GM13977 (cell line): Measurements from ENCODE around the gene NUCB2.

Experiments used
- DNase-seq: peaks from one replicate; pipeline ENCODE4 v3.0.0; 2012; ENCODE audit warnings: low spot score
- in situ Hi-C: fragments of 300-500 bp; cut with MboI; formaldehyde crosslinking; loops from one replicate; pipeline ENCODE4 v1.12.0; 2022; ENCODE audit warnings: low sequenced_read_pairs, low pct_unique_long_range_greater_than_20kb, mixed read lengths, inconsistent platforms; ENCODE audit not compliant: unreplicated experiment
- TF ChIP-seq, protein P1 (sequence below): IDR thresholded peaks from 2 replicates; pipeline ENCODE4 v1.5.1; 2012; ENCODE audit warnings: mild to moderate bottlenecking, control low read depth; ENCODE audit not compliant: insufficient read depth; ENCODE audit errors: extremely low read depth, missing control alignments

The NUCB2 gene

DNA sequence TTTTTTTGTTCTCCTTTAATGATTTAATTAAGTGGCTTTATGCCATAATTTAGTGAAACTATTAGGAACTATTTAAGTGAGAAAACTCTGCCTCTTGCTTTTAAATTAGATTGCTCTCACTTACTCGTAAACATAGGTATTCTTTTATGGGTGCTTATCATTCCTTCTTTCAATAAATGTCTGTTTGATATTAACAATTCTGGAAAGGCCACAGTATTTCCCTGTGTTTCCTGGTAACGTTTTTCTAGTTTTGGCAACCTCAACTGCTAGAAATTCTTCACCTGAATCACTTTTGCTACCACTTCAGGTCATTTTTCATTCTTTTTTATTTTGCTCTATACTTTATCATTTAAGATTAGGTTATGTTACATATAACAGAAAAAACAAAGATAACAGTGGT lies 55.1 kb downstream of the NUCB2 start:
- TF ChIP-seq, protein P1, sequence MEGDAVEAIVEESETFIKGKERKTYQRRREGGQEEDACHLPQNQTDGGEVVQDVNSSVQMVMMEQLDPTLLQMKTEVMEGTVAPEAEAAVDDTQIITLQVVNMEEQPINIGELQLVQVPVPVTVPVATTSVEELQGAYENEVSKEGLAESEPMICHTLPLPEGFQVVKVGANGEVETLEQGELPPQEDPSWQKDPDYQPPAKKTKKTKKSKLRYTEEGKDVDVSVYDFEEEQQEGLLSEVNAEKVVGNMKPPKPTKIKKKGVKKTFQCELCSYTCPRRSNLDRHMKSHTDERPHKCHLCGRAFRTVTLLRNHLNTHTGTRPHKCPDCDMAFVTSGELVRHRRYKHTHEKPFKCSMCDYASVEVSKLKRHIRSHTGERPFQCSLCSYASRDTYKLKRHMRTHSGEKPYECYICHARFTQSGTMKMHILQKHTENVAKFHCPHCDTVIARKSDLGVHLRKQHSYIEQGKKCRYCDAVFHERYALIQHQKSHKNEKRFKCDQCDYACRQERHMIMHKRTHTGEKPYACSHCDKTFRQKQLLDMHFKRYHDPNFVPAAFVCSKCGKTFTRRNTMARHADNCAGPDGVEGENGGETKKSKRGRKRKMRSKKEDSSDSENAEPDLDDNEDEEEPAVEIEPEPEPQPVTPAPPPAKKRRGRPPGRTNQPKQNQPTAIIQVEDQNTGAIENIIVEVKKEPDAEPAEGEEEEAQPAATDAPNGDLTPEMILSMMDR: no peak
- in situ Hi-C loops: no loop called here
- DNase-seq: no peak

DNA sequence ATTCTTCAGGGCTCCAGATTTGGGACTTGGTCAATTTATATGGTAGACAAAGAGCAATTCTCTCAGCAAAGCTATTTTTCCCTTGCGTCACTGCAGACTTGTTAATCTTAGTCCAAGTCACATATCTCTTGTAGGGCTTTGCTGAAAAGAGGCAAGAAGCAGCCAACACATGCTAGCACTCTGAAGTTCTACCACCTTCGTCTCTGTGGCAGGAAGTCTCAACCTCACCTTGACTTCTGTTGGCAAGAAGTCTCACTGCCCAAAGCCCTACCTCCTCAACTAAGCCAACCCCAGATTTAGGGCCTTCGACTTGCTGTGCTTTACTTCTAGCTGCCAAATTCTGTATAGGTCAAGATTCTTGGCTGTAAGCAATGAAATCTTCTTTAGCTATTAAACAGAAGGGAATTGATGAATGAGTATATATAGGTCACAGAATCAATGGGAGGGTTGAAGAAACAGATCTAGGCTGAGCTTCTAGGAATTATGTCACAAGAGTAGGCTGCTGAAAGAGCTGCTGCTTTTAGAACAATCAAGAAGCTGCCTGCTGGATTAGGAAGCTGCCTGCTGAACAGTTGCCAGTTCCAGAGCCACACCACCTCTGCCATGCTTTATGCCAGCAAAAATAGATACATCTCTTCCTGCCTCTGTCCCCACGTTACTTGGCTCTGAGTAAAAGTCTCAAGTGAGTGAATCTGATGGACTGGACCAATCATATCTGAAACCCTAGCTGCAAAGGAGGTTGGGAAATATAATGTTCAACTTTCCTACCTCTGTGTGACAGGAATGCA lies 57.5 kb downstream of the NUCB2 start:
- no peak for DNase-seq
- in situ Hi-C loops: no loop called here
- TF ChIP-seq, protein P1: no peak

DNA sequence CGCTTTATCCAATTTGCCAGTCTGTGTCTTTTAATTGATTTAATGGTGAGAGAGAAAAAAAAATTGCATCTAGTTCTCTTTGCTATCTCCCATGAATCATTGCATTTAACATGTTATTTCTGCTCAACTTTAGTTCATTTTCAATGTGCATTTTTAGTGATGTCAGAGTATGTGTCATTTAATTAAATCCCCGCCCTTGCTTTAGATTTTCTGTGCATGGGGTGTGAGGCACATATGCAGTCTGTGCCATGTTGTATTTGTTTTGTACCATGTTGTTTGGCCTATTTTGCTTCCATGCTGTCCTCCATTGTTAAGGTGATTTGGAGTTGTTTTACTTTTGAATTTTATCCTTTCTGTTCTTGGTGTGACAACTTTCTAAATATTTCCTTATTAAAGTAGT lies 66.7 kb downstream of the NUCB2 start:
- in situ Hi-C loops: no loop called here
- no peak for DNase-seq
- TF ChIP-seq, protein P1: no peak

DNA sequence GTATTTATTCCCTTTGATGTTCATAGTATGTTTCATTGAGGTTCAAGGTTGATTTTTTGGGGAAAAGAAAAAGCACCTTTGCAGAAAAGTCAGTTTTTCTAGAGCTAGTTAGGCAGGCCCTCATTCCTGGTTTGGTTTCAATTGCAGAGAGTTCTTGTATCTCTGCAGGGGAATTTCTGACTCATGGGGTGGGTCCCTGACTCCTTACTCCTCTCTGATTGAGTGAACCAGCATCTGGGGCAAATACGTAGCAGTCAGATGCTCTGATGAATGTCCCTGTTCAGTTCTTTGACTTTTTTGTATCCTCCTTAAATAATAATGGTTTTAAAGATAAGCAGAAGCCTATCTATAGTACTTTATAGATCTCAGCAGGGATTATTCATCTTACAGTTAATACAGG lies 67.4 kb downstream of the NUCB2 start:
- in situ Hi-C loops: no loop called here
- no peak for DNase-seq
- TF ChIP-seq, protein P1: no peak

DNA sequence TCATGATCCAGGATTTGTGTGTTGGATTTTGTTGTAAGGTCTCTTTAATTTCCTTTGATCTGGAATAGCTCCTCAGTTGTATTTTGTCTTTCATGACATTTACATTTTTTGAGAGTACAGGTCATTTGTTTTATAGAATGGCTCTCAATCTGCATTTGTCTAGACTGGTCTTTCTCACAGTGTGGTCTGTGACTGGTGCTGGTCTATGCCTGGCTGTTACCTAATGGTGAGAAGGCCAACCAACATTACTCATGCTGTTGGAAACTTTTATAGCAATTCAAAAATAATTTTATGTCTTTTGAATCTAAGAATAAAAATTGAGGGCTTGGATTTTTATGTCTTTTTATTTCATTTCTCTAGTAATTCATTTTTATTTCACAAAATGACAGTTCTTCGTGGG lies 71.1 kb downstream of the NUCB2 start:
- TF ChIP-seq, protein P1: no peak
- DNase-seq: no peak
- in situ Hi-C loops: no loop called here

DNA sequence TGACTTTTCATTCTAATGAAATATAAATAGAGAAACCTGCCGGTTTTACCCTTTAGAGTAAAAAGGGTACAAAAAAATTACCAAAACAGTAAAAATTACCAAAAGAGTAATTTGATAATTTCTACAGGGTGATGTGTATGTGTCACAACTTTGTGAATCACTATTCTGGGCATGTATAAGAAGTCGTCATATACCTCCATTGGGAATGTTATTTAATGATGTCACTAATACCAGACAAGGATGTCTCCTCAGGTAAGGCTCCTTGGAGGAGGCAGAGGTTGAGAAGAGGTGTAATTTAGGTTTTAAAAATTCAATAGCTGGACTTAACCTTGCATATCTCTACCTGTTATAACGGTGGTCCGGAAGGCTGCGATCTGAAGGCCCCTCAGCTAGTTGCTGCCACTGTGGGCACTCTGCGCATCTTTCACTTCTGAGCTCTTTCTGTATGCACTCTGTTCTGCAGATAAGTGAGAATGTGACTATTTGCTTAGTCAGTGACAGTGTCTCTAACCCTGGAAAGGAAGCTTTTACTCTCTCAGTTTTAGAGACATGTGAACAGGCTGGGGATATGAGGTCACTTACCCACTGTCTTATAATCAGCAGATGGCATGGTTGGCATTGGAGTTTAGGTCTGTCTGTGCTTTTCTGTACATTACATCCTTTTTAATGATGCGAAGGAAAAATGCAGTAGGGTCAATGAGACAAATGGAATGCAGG lies 74.1 kb downstream of the NUCB2 start:
- no peak for DNase-seq
- TF ChIP-seq, protein P1: no peak
- in situ Hi-C loops: no loop called here
